NCI-H146 (cell line): ENCODE measurements around the gene SP4.

ENCODE experiments used
- DNase-seq: peaks from one replicate; lab custom pipeline; 2025; lab: John Stamatoyannopoulos, UW

SP4 gene

DNA sequence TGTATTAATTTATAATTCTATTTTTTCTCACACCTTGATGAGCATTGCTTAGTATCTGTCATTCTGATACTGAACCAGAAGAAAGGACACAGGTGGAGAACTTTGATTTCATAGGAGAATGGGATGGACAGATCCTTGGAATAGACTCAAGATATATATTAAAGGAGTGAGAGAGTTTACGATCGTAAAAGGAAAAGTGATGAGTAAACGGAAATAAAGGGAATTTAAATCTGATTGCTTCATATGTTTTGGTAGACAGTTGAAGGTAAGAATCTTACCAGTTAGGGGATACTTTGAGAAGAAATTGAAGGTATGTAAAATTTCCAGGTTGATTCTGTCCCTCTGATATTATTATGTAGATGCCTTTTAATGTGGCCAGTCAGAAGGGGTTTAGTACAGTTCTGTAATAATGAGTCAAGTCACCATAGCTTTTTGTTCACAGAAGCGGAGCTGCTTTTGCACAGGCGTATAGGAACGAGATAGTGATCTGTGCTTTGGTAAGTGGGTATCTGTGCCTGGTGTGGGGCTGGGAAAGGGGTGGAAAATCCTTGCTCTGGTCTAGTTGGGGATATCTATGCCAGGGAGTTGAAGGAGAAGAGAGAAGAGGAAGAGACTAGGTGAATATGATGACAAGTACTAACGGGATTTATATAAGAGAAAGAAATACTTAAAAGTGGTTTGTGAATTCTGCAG is 15.4 kb downstream of the SP4 start:
- no peak for DNase-seq

DNA sequence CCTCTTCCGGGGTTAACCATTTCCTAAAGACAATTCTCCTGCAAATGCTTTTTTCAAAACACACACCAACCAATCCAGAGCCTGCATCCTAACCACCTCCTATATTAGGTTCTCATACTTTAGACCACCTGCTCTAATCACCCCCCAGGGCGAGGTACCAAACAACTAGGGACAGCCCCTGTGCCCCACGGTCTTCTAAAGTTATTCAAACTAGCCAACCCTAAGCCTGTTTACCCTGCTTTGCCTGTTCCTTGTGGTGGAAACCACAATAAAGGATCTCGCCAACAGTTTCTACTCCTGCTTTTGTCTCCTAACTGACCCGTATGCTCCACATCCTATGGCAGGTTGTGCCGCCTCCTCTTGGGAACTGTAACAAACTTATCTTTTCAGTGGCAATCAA is 21.1 kb downstream of the SP4 start:
- no peak for DNase-seq

DNA sequence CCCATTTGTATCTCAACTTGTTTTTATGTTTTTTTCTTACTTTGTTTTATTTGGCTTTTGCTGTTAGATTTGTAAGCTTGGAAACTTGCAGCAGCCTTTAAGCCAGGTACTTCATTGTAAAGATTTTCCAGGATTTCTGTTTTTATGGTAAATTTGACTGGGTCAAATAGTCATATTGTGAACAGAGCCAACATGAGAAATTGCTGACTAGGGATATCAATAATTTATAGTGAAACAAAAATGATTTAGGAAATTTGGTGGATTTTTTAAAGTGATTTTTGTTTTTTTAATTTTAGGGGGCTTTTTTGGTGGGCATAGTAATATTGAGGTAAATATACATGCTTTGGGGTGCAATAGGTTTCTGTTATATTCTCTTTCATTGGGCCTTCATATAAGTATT is 22.2 kb downstream of the SP4 start:
- DNase-seq, result no peak

DNA sequence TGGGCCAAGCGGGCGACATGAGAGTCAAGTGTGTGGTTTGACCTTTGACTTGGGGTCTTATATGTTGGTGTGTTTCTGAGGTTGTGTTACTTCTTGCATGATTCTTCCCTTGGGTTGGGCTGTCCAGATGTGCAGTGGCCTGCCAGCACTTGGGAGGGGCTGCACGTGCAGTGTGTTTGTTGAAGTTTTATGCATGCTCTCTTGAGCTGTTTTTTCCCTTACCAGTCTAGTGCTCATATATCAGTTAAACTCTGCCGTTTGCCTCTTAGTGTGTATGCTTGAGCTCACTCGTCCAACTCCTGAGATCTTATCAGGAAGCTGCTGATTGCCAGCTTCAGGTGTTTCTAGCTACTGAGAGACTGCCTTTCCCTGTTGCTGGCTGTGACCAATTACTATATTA is 23.1 kb downstream of the SP4 start:
- no peak for DNase-seq

DNA sequence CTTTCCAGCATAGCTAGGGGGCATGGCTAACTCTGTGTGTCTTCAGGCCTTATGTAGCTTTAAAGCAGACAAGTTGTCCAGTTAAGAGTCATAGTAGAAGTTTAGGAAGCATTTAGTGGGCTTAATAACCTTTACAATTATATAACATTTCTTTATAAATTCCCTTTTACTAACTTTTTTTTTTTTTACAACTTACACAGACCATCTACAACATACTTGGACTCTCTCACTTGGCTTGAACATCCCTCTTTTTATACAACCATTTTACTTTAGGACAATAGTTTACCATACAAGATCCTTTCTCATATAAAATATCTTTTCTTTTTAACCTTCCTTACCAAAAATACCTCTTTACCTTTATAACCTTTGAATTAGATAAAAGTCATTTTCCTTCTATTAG is 26.3 kb downstream of the SP4 start:
- no peak for DNase-seq

- DNase-seq, result no peak
Observed at GRCh38 chr7:21454906-21455305, 27.0 kb downstream of the SP4 start.

DNA sequence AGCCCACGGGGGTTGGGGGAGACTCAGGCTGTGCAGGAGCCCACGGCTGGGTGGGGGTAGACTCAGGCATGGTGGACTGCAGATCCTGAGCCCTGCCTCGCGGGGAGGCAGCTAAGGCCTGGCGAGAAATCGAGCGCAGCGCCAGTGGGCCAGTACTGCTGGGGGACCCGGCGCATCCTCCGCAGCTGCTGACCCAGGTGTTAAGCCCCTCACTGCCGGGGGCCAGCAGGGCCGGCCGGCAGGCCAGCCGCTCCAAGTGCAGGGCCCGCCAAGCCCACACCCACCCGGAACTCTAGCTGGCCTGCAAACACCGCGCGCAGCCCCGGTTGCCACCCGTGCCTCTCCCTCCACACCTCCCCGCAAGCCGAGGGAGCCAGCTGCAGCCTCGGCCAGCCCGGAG is 33.4 kb downstream of the SP4 start:
- no peak for DNase-seq

- no peak for DNase-seq
Observed at GRCh38 chr7:21462081-21462480, 34.2 kb downstream of the SP4 start.

DNA sequence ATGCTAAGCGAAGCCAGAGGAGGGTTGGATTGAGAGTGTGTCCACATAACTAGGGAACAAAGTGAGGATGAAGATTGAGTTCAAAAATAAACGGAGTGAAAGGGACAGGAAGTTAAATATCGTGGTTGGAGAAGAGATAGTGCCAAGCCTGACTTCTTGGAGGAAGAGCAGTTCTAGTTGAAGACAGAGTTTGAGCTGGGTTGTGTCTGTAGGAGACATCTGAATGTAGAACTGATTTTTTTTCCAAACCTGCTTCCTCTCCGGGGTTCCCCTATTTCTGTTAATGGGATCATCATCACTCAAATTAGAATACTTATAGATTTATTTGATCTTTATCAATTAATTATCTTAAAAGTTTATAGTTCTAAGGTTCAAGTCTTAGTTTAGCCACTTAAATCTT is 35.6 kb downstream of the SP4 start:
- no peak for DNase-seq

DNA sequence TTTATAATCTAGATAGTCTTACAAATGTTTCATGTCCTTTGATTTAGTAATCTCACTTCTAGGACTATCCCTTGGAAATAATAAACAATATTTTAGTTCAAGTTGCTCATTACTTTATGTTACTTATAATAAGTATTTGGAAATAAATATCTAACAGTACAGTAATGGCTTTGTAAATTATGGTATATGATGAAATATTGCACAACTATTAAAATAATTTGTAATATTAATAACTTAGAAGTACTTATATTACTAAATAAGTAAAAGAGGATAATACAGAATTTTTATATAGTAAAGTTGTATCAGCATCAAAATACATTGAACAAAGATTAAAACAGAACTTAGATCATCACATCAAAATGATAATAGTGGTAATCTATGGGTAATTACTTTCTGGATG is 41.1 kb downstream of the SP4 start:
- no peak for DNase-seq

DNA sequence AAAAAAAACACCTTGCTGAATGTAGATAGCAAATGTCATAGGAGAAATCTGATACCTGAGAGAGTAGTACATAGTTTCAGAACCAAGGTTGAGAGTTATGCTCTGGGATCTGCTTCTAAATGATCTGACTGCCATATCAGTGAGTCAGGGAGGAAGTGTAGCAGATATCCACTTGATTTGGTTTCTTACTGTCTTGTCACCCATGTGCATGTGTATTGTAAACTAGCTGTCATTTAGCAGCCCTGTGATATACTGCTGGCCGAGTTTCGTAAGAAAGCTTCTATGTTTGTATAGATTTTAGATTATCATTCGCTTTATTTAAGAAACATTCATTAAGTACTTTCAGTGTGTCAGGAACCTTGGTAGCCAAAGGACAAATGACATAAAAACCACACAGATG is 42.0 kb downstream of the SP4 start:
- DNase-seq, result no peak

- no peak for DNase-seq
Observed at GRCh38 chr7:21472029-21472428, 44.1 kb downstream of the SP4 start.

GRCh38 chr7:21476429-21476828 is 48.5 kb downstream of the SP4 start:
- DNase-seq, result no peak

DNA sequence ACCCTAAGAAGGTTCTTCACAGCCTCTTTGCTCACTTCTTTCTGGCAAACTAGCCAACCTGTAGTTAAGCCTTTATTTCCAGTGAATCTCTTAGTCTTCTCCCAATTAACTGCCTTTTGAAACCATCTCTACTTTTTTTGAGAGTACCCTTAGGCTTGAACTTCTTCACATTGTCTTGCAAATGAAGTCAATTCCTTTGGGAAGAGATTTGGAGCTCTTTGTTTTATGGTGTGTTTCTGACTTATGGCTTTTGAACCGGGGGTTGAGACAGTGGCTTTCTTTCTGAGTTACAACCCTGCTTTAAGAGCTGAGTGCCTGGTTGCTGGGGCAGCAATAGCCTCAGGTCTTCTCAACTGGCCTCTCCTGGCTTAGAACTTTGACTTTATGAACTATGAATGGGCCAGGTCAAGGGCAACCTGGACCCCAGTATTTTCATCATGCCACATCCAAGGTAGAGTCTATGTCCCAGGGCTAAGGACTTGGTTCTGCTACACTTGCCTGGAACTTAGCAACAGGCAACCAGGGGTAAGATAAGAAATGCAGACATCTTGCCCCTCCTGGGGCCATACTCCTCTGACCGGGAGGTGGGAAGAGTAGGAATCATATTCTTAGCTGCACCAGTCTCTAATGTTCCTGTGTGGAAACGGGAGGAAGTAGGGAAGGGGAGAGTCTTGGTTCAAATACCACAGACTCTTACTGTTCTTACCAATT is 53.0 kb downstream of the SP4 start:
- DNase-seq, result no peak

DNA sequence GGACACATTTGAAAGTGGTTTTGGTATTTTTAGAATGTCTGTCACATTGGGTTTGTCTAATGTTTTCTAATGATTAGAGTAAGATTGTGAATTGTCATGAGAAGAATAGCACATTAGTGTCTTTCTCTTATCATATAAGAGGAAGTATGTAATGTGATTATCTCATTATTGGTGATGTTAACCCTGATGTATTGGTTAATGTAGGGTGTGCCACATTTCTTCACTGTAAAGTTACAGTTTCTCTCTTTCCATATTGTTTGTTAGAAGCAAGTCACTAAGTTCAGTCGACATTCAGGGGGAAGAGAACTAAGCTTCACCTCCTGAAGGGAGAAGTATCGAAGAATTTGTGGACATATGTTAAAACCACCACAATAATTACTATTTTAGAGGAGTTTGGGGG is 58.6 kb downstream of the SP4 start:
- no peak for DNase-seq

DNA sequence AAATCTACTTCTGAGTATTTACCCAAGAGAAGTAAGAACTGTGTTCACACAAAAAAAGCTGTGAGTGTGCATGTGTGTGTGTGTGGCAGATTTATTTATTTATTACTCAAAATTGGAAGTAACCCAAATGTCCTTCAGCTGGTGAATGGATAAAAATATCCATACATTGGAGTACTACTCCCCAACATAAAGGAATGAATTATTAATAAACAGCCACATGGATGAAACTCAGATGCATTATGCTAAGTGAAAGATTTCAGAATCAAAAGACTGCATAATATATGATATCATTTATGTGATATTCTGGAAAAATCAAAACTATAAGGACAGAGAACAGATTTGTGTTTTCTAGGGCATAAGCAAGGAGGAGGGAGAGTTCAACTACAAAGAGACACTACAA is 67.8 kb downstream of the SP4 start:
- no peak for DNase-seq

DNA sequence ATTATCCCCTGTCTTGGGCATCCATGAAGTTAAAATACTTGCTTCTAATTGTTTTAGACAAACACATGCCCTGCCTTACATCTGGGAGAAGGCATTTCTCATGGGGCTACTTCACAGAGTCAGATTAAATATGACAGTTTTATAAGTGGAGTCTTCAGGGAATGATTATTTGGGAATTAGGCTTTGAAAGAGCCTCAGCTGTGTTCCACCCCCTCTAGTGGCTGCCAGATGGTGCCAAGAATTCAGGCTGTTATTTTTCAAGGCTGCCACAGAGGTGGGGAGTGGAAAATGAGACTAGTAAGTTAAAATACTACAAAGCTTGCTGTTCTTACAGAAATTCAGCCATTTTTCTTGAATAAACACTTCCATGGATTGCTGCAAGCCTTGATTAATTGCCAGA is 69.2 kb downstream of the SP4 start:
- no peak for DNase-seq

DNA sequence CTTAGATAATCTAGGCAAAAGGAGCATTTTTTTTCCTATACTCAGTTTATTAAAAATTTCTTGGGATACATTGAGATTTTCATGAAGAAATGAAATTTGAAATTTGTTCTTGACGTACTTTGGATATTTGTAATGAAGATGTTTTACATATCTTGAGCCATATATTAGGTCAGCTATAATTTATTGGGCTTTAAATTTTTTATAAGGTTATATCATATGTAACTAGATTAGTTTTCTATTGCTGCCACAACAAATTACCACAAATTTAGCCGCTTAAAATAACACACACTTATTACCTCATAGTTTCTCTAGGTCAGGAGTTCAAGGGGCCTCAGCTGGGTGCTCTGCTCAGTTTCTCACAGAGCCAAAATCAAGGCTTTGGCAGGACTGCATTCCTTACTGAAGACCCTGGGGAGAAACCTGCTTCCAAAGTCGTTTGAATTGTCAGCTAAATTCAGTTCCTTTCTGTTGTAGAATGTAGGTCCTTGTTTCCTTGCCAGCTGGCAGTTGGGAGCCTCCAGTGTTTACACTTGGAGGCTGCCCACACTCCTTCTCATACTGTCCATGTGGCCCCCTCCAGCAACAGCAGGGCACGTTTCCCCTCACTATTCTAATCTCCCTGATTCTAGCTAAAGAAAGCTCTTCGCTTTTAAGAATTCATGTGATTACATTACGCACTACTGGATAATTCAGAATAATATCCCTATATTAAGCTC is 72.4 kb downstream of the SP4 start:
- no peak for DNase-seq

DNA sequence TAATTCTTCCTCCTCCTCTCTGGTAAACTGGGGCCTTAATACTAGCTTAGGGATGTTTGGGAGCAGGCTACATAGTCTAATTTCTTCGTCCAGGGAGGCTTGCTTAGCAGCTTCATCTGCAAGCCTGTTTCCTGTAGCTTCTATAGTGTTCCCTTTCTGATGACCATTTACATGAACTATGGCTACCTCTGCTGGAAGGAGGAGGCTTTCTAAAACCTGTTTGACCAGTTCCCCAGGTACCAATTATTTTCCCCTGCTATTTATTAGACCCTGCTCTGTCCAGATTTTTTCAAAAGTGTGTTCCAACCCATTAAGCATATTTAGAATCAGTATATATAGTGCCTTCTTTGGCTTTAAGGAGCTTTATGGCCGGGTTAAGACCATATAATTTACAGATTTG is 76.1 kb downstream of the SP4 start:
- peak; percentile 21 for DNase-seq

GRCh38 chr7:21507627-21508343 is 79.9 kb downstream of the SP4 start:
- DNase-seq, result no peak

GRCh38 chr7:21508538-21508937 is 80.7 kb downstream of the SP4 start:
- DNase-seq, result no peak

- no peak for DNase-seq
Observed at GRCh38 chr7:21514062-21514461, 86.2 kb downstream of the SP4 start.

GRCh38 chr7:21524680-21525079 is 96.8 kb downstream of the SP4 start:
- no peak for DNase-seq
